GM19463 (cell line): ENCODE data around the gene NET1.
"Not testable (repeated sequence)": the region's sequence is repeated elsewhere in the genome, so short reads cannot be mapped to it uniquely, and the experiment has no call there.

Source experiments
- ATAC-seq: cut with Tn5 transposase; IDR thresholded peaks from one replicate; pipeline ENCODE4 v1.9.1; 2021; ENCODE audit warnings: mild to moderate bottlenecking, moderate library complexity; ENCODE audit not compliant: unreplicated experiment

The NET1 gene

GRCh38 chr10:5412277-5412941, at the start of gene NET1:
NET1 (plus strand) TSS chr10:5412557; CDS start chr10:5412693, 136 bp downstream.
- peak; percentile 98 for ATAC-seq

- ATAC-seq = no peak
Measured at GRCh38 chr10:5362873-5363272, 49.5 kb upstream of the NET1 start.

- no peak for ATAC-seq
Measured at GRCh38 chr10:5364374-5364773, 48.0 kb upstream of the NET1 start.

- no peak for ATAC-seq
Measured at GRCh38 chr10:5364890-5365338, 47.4 kb upstream of the NET1 start, which contains the start of gene UCN3. UCN3 (plus strand) TSS chr10:5364966; CDS start chr10:5373721, 8,755 bp downstream.

GRCh38 chr10:5365928-5366327, 46.4 kb upstream of the NET1 start:
- no peak for ATAC-seq

GRCh38 chr10:5369362-5370158, 42.8 kb upstream of the NET1 start:
- no peak for ATAC-seq

- no peak for ATAC-seq
Measured at GRCh38 chr10:5370493-5371352, 41.6 kb upstream of the NET1 start.

- ATAC-seq = no peak
Measured at GRCh38 chr10:5373307-5373706, 39.0 kb upstream of the NET1 start.

GRCh38 chr10:5373891-5374611, 38.3 kb upstream of the NET1 start:
- no peak for ATAC-seq

- no peak for ATAC-seq
Measured at GRCh38 chr10:5376450-5376849, 35.9 kb upstream of the NET1 start.

GRCh38 chr10:5379202-5379601, 33.2 kb upstream of the NET1 start:
- ATAC-seq = not testable (repeated sequence)

- not testable (repeated sequence) for ATAC-seq
Measured at GRCh38 chr10:5380395-5380794, 32.0 kb upstream of the NET1 start.

GRCh38 chr10:5381187-5381586, 31.2 kb upstream of the NET1 start:
- no peak for ATAC-seq

GRCh38 chr10:5385224-5385623, 27.1 kb upstream of the NET1 start:
- ATAC-seq = no peak

GRCh38 chr10:5387169-5387568, 25.2 kb upstream of the NET1 start:
- no peak for ATAC-seq

- no peak for ATAC-seq
Measured at GRCh38 chr10:5390607-5391205, 21.7 kb upstream of the NET1 start.

- ATAC-seq = no peak
Measured at GRCh38 chr10:5391790-5392189, 20.6 kb upstream of the NET1 start.

GRCh38 chr10:5393529-5393928, 18.8 kb upstream of the NET1 start:
- no peak for ATAC-seq

GRCh38 chr10:5395168-5395567, 17.2 kb upstream of the NET1 start:
- ATAC-seq = no peak
